G401 (cell line): ENCODE results near the gene KIF19. TPM values are rescaled to one million over a fixed set of nuclear protein-coding genes. Genes with fewer than 3 reads are reported as not detected.

Source experiments
- DNase-seq: peaks from one replicate; pipeline ENCODE4 v3.0.0-alpha.2; 2015; ENCODE audit warnings: low spot score
- in situ Hi-C: cut with HindIII; loops from 2 replicates; pipeline ENCODE4 v1.10.0; 2016; ENCODE audit warnings: low sequenced_read_pairs, mixed read lengths
- total RNA-seq: library from RNA; depleted of rRNA; stranded (reverse); fragments of >200 nt; shearing (Covaris generic); gene quantifications from 2 replicates; pipeline ENCODE4 v1.2.3, GENCODE V29; 2014

KIF19 gene
- total RNA-seq, 1 experiment from 2014 or later, result not detected

DNA sequence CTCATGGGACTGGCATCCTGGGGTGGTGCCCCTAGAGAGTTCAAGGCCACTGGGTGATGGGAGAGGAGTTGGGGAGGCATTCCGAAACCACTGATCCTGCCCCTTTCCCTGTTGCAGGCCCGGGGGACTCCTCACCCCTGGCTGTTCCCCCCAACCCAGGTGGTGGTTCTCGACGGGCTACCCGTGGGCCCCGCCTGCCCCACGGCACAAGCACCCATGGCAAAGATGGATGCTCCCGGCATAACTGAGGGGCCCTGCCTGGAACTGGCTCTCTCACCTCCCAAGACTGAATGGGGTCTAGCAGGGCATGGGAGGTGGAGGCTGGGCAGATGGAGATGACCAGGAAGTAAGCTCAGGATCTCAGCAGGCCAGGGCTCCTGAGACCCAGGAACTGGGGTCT, 29.0 kb downstream of the KIF19 start:
- in situ Hi-C loops, result no loop called here
- DNase-seq, result no peak

DNA sequence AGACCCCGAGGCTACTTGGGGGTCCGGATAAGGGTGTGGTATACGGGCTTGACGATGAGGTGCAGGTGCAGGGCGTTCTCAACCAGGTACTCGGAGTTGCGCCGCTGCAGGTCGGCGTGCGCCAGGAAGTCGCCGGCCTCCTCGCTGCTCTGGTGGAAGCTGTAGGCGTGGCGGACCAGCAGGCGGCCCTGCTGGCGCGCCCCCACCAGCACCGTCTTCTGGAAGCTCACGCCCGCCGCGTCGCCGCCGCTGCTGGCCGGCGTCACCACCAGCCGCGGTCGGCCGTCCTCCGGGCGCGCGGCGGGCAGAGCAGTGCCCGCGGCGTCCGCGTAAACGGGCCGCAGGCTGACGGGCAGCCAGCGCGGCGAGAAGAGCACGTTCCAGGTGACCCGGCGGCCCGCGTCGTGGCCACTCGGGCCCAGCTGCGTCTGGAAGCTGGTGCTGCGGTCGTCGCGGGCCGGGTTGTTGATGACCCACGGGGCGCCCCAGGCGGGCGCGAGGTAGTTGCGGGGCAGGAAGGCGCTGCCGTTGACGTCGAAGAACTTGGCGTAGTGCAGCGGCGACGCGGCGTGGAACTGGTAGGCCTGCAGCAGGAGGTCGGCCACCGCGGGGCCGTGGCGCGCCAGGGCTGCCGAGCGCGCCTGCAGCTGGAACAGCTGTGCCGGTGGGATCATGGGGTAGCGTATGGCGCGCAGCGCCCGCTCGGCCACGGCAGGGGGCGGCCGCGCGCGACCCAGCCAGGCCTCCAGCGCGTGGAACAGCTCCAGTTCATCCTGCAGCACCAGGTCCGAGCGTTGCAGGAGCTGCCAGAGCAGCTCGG, 30.8 kb downstream of the KIF19 start:
- no peak for DNase-seq
- in situ Hi-C loops, result no loop called here

DNA sequence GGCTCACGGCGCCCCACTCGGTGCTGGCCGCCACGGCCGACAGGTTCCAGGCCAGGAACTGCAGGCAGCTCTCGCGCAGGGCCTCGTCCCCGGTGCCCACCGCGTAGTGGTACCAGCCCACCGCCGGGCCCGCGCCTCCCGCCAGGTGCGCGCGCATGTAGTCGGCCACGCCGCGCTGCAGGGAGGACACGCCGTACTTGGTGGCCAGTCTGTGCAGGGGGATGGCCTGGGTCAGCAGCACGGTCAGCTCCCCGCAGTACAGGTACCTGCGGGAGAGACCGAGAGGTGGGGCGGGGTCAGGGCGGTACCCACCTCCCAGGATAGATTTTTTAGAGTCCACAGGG, 31.4 kb downstream of the KIF19 start:
- DNase-seq, result no peak
- in situ Hi-C loops, result no loop called here

DNA sequence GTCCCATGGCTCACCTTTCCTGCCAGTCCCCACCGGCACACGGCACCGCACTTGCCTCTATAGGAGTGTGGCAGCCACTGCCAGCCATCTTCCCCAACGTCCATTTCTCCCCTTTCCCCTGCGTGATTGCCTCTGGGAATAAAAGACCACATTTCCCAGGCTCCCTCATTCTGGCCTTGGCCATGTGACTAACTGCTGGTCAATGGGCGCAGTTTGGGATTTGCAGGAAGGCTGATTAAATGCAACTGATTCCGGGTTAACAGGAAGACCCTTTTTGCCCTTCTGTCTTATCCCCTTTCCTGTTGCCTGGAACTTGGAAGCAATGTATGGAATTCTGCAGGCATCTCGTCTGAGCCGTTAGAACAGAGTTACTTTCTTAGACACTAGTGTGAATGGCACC, 32.7 kb downstream of the KIF19 start:
- no peak for DNase-seq
- in situ Hi-C loops, result no loop called here

DNA sequence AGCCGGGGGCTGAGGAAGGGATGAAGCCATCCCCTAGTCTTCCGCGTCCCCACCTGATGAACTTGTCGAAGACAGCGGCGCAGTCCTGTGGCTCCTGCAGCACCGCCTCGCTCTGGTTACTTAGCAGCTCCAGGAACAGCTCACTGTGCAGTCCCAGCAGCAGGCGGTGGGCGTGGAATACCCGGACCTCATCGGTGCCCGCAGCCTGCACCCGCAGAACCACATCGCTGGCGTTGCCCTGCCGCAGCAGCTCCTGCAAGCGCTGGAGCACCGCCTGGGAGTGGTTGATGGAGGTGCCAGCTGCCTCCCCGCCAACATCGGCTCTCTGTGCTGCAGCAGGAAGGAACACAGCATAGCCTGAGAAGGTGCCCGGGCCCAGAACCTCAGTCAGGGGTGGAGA, 33.9 kb downstream of the KIF19 start:
- in situ Hi-C loops, result no loop called here

DNA sequence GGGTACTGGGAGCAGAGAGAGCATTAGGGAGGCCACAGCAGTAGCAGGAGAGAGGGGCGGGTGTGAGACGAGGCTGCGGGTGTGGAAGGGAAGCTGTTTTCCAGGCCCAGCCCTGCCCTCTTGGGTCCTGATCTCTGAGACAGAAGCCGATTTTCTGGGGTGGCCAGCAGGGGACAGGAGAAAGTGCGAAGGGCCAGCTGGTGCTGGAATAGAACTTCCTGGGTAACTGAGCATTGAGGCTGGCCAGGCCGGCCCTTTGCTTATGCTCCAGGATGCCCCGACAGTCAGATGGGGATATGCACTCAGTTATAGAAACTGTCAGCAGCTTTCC, 34.8 kb downstream of the KIF19 start:
- in situ Hi-C loops, result no loop called here

More for the DNA sequence above, 33.9 kb downstream of the KIF19 start:
- DNase-seq, result no peak

DNA sequence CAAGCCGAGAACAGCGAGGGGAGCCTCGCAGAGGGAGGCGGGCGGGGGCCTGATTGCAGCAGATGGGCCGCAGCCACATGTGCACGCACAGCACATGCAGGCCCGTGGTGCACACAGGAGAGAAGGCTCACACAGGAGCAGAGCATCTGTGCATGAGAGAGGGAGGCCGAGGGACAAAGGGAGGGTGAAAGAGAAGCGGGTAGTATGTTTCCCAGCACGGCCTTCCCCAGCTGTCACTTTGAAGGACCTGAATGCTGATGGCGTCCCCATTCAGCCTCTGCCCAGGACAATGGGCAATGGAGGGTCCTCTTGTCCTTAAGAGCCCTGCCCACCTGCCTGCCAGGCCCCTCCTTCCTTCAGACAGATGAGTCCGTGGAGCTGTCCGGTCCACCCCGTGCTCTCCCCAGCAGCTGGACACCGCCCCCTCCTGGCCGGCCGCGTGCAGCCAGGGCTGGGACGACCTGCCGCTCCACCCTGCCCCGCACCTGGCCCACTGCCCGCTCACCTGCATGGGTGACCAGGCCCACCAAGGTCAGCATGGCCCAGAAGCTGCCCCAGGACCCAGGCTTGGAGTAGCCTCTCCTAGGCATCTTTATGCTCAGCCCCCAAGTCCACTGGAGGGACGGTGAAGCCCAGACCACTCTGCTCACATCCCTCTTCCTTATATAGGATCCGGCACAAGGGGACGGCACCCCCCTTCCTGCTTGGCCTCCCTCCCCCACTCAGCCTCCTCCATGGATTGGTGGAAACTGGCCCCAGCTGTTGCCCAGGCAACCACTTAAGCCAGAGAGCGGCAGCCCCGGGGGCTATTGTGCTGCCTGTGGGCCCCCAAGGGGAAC, 35.4 kb downstream of the KIF19 start, which contains the start of gene BTBD17:
Gene BTBD17, minus strand, starts transcription at position 639 of the 839 bp plus-strand sequence. Its CDS starts 49 bp downstream, at position 590.
- peak; percentile 13 for DNase-seq
- in situ Hi-C loops, result no loop called here

More for the DNA sequence above, 34.8 kb downstream of the KIF19 start:
- DNase-seq, result no peak

DNA sequence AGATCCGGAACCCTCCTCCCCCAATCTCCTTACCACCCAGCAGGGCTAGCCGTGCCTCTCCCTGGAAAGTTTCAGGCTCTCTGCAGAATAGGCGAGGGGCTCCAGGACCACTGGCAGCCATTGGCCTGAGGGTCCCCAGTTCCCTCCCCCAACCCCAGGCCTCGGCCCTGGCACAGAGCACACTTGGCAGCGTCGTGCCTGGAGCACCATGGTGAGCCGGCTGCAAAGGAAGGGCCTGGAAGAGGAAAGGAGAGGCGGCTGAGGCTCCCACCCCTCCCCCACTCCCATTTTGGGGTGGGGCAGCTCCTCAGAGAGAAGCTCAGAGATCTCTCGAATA, 36.0 kb downstream of the KIF19 start:
- no peak for DNase-seq
- in situ Hi-C loops, result no loop called here

DNA sequence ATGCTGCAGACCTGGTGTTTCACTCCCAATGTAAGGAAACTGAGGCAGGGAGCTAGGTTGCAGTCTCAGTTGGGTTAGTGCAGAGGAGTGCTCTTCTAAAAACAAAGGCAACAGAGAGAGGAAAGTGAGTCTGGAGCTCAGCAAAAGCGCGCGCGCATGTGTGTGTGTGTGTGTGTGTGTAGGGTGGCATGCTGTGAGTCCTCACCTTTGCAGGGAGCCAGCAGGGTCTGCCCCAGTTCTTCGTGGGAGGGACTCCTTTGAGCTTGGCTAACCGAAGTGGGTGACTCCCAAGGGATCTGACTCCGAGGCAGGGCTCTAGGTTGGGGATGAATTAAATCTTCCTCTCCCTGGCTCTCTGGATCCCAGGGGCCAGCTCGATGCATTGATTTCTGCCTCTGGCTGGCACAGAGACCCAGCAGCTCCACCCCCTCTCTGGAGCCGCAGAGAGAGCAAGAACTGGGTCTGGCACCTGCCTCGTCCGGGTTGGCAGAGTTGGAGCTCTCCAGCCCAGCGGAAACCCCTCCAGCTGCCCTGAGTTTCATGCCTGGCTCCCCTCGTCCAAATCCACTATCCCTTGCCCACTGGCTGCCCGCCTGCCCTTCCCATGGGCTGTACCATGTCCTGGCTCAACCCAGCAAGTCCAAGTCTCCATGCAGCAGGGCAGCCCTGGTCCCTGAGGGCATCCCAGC, 36.9 kb downstream of the KIF19 start:
- peak; percentile 56 for DNase-seq
- in situ Hi-C loops, result no loop called here

DNA sequence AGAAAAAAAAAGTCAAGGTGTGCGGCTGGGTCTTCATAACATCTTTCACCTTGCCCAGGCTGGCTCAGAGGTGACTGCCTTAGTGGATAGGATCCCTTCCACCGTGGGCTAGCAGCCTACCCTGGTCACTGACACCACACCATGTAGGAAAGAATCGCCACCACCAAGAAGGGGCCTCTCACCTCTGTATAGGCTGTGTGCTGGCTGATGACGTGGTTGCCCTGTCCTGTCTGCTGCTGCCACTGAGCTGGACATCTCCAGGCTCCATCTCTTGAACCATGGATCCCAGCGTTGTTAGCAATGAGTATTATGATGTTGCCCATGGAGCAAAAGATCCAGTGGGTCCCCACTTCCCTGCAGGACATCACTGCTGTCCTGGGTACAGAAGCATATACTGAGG, 41.2 kb downstream of the KIF19 start, which contains the start of gene GPR142:
Gene GPR142, plus strand, starts transcription at position 301 of the 400 bp plus-strand sequence. CDS start 2,035 bp downstream, outside the sequence.
- in situ Hi-C loops, result no loop called here

DNA sequence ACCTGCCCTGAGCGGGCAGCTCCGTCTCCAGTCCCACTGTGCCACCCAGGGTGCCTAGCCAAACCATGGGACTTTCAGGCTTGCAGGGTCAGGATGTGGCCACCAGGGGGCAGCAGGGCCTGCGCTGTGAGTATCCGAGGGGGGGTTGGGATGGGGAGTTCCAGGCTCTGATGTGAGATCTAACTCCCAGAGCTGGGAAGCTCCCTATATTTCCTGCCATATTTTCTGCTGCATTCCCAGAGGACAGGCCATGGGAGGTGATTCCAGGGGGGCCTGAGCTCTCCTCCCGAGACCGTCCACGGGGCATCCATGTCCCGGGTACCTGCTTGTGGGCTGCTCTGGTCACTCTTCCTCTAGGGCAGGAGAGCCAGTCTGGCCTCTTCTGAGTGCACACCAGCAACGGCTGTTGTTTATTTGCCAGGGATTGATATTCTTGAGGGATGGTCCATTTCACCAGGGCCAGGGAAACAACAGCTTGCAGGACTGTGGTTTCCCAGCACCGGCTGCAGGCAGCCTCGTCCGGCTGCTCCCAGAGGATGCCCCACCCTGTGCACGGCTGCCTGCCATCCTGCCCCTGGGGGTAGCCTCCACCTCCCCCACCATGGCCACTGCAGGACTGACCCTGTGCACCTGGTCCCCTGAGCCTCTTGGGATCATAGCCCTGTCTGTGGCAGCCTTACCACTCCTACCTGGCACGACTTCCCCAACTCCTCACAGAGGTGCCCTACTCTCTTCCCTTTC, 42.5 kb downstream of the KIF19 start:
- peak; percentile 73 for DNase-seq
- in situ Hi-C loops, result no loop called here

More for the DNA sequence above, 41.2 kb downstream of the KIF19 start, which contains the start of gene GPR142:
- DNase-seq, result no peak

DNA sequence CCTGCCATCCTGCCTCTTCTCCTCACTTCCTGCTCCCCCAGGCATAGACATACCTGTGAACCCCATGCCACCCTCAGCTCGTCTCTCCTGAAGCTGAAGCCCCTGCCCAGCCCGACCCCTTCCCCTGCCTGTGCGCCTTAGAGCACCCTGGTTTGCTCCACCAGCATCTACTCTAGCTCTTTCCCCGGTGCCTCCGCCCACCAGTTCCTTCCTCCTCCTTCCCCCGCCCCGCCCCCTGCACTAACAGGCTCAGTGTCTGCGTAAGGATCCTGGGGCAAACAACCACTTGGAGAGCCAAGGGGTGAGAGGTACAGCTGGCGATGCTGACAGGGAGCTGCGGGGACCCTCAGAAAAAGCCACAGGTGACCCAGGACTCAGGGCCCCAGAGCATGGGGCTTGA, 43.2 kb downstream of the KIF19 start:
- DNase-seq, result no peak
- in situ Hi-C loops, result no loop called here

DNA sequence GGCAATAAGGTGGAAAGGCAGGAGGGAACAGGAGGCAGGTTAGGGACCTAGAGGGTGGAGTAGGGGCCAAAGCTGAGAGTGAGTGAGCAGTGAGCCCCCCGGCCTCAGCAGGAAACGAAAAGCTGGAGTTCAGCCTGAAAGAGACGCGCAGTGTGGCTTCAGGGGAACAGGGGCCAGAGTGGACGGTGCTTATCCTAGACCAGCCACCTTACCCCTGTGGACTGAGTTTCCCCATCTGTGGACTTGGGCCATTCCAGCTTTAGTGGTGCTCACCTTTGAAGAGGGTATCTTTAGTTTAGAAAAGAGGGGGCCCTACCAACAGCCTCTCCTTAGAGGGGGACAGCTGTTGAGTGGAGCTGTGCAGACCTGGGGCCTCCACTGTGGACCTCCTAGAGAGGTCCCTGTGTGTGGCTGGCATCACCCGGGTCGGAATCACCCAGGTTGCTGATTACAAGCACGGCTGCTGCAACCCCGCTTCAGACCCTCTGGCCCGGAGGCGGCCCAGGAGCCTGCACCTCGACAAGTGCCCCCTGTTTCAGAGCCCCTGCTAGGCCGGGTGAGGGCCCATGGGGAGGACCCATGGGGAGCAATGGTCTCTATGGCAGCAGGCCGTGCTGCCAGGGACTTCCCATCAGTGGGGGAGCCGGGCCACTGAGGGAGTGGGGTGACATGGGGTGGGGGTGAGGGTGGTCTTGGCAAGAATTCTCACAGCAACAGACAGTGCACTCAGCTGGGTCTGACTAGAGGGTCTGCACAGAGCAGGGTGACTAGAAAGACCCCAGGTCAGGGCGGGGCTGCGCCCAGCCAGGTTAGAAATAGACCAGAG, 43.9 kb downstream of the KIF19 start:
- DNase-seq, result no peak
- in situ Hi-C loops, result no loop called here

DNA sequence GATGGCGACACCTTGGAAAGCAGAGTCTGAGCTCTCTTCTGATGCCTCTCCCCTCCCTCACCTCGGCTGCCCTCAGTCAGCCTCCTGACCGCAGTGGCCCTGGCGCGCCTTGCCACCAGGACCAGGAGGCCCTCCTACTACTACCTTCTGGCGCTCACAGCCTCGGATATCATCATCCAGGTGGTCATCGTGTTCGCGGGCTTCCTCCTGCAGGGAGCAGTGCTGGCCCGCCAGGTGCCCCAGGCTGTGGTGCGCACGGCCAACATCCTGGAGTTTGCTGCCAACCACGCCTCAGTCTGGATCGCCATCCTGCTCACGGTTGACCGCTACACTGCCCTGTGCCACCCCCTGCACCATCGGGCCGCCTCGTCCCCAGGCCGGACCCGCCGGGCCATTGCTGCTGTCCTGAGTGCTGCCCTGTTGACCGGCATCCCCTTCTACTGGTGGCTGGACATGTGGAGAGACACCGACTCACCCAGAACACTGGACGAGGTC, 45.7 kb downstream of the KIF19 start:
- in situ Hi-C loops, result no loop called here
- DNase-seq, result no peak

DNA sequence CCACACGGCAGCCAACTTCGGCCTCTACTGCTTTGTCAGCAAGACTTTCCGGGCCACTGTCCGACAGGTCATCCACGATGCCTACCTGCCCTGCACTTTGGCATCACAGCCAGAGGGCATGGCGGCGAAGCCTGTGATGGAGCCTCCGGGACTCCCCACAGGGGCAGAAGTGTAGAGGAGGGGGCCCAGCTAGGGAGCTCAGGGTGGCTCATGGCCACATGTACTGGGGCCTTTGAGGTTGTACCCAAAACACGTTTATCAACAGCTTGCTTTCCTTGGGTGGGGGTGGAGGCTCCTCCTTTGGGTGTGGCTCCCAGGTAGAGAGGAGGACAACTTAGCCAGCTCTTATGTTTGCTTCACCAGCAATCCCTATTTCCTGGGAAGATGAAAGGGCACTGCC, 46.4 kb downstream of the KIF19 start:
- in situ Hi-C loops, result no loop called here

DNA sequence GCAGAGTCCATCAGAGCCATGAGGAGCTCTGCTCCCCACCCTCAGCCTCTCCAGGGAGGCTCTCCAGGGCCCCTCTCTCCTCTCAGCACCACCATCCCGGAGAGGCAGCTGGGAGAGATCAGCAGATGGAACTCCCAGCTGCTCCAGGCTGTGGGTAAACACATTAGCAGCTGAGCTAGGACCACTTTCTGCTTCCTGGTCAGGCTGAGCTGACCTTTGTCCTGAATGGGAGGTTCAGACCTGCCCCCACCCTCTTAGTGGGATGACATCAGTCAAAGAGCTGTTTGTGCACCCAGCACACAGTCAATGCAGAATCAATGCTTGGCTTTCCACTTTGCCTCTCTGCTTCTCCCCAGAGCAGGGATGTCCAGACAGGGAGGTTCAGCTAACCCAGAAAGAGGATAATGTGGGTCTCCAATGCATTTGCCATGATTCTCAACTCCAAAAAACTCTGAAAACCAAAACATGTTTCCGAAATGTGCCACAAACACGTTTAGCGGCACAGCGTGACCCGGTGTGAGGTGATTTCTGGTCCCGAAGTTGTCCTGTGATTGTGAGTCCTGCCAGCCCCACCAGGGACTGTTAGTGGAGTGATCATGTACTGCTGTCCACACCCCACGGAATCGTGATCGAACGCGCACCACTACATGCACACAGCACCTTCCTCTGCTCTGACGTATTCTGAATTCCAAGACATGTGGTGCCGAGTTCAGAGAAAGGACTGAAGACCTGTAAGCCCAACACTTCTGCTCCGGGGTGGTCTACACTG, 48.0 kb downstream of the KIF19 start:
- in situ Hi-C loops, result no loop called here
- DNase-seq, result no peak

More for the DNA sequence above, 46.4 kb downstream of the KIF19 start:
- DNase-seq, result no peak

DNA sequence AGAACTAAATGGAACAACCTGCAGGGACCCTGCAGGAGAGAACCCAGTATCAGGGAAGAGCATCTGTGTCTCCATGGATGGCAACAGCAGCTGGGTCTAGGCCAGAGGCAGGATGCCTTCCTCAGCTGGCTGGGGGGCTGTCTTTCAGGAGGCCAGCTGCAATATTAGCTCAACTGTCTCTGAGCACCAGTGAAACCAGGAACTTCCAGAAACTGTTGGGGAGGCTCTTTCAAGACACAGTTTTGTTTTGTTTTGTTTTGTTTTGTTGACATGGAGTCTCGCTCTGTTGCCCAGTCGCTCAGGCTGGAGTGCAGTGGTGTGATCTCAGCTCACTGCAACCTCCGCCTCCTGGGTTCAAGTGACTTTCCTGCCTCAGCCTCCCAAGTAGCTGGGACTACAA, 48.8 kb downstream of the KIF19 start:
- no peak for DNase-seq
- in situ Hi-C loops, result no loop called here
